Activated CD4-positive, alpha-beta T cell treated with anti-CD3 and anti-CD28 coated beads, Interleukin-2, amount 50 U/mL, for 4 hours (primary cell): Measurements from ENCODE around the gene MYO15B.

Experiments used
- DNase-seq, 2 experiments: peaks; one replicate each; pipeline ENCODE4 v3.0.0-alpha.2; 2020

The MYO15B gene

DNA sequence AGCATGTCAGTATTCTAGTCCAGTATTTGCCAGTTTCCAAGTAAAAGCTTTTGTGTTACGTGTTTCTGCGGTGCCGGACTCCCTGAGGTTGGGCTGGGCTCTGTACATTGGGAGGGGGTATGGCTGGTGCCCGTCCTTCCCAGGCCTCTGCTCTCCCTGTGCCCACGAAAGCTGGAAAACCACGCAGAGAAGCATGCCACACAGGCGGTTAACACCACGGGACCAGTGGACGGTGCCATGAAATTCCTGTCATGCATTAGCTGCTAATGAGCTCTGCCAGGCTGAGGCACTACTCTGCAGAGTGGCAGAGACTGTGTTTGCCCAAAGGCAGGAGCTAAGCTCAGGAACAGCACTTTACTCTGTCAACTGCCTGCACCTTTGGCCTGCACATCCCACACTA lies 53.7 kb downstream of the MYO15B start:
- DNase-seq = no peak

DNA sequence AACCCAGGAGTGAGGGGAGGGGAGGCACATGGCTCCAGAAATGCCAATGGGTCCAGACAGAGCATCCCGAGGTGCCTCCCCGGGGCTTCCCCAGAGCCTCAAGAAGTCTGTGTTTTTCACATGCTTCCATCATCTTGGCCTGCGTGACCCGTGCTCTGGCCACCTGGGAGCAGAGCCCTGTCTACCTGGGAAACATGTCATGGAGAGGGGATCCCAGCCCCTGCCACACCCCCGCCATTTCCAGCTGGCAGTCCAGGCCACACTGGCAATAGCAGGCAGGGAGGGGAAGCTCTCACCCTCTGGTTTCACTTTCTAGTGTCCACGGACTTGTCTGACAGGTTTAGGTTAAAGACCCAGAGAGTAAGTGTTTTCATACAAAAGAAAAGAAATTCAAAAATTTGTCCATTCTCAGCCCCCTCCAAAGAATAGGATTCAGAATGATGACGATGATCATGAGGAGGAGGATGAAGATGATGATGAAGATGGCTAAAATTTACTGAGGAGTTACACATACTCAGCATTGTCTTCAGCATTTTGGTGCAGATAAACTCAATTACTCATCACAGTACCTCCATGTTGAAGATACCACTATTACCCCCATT lies 54.7 kb downstream of the MYO15B start:
- no peak for DNase-seq

DNA sequence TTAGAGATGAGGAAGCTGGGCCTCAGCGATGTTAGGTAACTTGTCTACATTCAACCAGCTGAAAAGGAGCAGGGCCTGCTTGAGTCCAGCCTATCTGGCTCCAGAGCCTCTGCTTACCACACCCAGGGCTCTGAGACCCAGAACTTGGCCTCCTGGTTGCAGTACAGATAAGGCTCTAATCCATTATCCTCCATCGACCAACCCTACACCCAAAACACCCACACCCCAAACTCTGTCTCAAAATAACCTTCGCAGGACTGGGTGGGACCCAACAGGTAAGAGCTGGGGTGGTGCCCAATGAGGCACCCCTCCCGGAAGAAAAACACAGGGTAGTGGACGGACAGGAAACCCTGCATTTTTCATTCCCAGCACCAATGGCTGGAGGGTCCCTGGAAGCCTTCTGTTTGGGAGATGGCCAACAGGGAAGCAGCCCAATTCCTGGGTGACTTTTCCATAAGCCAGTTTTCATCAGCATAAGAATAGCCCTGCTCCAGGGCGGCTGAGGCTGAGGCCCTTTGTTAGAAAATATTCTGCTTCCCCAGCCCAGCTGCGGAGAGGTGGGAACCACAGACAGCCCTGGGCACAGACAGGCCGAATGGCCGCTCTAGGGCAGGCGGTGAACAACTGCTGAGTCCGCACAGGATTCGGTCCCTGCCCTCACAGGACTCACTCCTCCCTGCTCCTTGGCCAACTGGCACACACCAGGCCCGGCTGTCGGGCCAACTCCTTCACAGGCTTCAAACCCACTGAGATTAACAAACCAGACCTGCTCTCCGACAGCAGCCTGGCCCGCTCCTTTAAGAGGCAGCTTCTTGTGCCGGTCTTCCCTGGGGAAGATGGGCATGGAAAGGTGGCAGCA lies 55.4 kb downstream of the MYO15B start:
- no peak for DNase-seq

DNA sequence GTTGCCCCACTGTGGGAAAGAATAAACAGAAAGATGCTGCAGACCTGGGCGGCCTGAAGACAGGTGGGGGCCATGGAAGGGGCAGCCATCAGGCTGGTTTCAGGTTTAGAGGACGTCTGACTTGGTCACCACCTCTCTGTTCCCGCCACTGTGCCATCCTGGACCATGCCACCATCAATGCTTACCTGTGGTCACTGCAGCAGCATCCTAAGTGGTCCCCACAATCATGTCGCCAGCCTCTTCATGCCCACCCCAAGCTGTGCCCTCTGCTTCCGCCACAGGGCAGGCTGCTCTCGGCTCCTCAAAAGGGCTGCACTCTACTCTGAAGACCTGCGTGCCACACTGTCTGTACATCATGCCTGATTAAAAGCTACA lies 56.0 kb downstream of the MYO15B start:
- DNase-seq = no peak

DNA sequence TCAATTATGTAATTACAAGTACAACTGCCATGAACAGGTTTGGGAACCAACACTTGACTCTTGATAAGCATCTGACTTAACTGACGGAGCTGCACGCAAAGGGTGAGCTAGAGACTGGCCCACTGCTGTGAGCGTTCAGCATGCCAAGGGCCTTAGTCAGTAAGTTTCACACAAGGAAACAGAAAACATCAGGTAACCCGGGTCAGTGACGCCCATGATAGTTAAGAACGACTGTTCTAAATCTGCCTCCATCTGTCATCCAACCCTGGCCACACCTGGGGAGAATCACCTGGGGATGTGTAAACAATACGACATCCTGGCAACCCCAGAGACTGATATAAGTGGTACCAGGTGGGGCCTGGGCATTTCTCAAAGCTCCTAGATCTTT lies 57.9 kb downstream of the MYO15B start:
- DNase-seq = no peak

DNA sequence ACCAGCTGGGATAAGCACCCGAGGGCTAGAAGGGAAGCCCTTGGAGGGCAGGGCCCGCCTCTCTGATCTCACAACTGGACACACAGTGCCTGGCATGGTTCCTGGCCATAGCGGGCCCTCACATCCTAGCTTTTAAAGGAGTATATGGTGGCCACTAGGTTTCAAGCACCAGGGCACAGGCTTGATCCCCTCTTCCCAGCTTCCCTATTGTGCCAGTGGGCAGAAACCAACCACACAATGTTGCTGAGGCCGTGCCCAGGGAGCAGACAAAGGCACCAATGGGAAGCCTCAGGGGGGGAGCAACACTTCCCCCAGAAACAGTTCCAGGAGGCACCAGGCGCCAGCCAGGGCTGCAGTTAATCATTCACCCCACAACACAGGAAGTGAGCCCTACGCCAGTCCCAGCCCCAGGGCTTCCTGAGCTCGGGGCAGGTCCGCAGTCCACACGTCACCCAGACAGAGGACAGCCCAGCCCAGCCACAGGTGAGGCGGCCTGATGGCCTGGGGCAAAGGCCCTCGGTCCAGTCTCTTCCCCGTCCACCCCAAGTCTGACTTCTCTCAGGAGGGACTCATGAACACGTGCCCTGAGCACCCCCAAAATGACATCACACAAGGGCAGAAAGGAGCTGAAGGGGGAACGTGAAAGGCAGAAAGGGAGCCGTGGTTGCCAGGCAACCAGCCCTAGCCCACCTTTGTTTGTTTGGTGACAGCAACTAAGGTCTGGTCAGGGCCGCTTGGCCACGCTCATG lies 58.5 kb downstream of the MYO15B start:
- DNase-seq = no peak

DNA sequence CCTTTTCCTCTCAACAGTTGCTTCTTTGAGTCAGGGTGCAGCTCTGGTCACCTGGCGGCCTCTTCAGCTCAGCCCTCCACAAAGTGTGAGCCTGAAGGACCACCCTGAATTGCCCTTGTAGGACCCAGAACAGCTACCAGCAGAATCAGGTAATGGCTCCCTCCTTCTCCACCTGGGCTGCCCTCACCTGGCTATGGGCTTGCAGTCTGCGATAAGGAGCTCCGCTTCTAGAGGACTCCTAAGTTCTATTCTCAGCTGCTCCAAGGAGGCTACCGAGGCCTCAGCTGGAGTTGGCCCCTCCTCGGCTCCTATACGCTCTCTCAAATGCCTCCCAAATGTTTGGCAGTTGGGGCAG lies 59.0 kb downstream of the MYO15B start:
- DNase-seq = no peak

DNA sequence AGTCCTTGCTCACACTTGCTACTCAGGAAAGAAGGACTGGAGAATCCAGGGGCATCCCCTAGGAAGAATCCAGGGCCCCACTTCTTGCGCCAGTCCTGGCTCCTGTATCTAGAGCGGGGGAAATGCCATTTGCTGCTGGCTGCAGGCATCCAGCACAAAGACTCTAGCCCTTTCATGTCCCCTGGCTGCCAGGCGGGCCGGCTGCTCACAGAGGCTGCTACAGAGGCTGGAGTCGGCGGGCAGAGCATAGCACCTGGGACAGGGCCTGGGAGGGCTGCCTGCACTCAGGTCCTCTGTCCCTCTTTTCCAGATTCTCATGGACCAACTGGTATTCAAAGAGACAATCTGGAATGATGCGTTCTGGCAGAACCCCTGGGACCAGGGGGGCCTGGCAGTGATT lies 59.5 kb downstream of the MYO15B start:
- no peak for DNase-seq

DNA sequence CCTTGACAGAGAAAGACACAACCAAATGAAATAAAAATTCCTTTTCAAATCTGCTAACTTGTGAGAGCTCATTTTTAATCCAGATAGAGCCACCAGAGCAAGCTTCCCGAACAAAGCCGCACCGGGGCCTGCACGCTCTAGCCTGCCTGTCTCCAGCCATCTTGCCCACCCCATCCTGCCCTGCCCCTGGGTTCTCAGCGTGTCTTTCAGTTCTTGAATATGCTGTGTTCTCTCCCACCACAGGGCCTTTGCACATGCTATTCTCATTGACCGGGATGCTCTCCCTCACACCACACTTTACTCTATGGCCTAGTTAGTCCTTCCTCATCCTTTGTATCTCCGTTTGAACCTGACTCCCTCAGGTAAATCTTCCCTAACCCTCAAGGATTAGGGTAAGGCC lies 60.3 kb downstream of the MYO15B start:
- DNase-seq = no peak

DNA sequence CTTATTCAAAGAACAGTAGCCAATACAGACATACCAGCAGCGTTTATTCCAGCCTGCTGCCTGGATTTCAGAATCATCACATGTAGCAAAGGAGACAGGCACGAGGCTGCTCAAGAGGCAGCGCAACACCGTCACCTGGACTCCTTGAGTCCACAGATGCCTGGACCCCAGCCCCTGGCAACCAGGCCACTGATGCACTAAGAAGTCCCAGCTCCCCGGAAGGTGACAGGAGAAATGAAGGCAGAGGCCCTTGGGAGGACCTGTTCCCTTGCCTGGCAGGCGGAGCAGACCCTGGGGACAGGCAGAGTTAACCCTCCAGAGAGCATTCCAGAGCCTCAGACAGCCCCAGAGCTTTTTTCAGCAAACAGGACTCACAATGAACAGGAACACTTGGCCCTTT lies 62.1 kb downstream of the MYO15B start:
- no peak for DNase-seq

DNA sequence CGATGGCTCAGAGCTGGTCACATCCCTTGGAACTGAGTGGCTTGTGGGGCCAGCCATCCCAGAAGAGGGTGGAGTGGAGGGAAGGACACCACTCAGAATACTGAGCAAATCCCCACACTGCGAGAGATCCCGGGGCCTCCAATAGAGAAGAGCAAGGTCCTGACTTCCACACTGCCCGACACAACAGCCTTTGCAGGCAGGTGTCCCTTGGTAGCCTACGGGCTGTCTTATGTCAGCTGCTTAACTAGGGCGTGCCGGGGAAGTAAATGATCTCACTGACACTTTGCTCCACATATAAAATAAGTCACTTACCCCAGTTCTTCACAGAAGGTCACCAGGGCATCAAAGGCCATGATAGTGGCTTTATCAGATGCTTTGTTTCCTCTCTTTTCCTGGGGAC lies 63.3 kb downstream of the MYO15B start:
- no peak for DNase-seq

DNA sequence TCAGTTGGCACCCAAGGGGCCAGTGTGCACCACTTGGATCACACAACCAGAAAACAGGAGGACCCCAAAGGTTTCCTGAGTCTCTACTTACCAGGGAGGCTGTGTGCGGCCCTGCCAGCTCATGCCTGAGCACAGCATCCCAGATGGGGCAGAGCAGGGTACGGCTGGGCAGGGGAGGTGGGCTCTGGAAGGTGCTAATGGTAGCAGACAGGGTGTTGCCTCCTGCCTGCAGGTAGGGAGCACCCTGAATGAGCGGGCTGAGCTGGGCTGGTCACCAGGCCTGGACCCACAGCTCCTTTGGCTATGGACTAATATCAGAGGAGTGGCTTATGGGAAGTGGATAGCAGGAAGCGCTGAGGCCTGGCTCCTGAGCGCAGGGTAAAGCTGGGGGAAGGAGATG lies 64.7 kb downstream of the MYO15B start:
- no peak for DNase-seq

DNA sequence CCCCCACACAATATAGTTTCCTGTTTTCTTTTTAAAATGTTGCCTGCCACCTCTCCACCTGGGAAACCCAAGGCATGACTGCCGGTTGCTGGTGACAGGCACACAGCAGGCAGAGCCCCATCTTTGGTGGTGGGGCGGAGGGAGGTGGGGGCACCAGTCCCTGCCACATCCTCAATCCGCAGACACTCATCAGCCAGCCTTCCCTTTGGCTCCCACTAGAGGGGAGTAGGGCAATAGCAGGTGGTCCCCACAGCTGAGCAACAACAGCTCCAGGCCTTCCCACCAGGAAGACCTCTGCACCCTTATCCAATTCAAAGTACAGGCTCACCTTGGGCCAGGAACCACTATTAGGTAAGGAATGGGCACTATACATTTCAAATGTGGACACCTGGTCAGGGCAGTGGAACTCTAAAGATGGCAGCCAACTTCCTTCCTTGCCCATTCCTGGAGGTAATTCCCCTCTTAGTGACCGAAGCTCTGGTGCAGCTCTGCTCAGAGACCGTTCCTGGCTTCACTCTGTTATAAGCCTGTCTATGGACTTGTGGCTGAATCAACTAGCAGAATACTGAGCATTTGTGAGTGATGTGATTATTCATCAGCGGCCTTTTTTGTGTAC lies 65.4 kb downstream of the MYO15B start:
- peak in 1 of 2 experiments; percentile 10 for DNase-seq

DNA sequence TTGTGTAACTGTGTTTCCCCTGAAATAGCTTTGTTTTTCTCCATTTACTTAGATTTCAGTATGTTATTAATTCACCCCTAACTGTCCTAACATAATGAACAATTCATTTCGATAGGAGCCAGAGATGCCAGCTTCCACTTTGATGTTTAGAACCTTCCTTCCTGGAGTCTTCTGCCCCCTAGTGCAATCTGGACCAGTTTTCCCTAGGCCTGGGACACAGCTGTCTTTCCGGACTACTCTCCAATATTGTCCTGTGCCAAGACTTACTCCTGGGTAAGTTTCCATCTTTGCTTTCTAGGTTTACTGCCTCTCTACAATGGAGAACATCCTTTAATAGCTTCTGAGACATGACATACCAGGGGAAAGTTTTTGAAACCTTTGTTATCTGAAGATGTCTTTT lies 66.6 kb downstream of the MYO15B start:
- DNase-seq = no peak

DNA sequence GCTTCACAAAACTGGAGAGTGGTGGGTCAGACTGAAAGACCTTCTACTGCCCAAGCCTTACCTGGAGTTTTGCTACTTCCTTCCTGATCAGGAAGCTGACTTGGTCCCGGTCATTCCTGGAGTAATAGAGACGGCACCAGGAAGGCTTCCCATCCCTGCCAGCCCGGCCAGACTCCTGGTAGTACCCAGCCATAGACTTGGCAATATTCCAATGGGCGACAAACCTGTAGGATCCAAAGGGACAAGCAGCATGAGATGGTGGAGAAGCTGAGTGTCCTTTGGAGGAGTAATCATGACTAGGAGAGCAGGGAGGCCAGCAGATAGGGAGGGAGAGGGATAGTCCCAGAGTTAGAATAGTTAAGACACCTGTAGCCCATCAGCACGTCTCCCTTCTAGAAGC lies 70.6 kb downstream of the MYO15B start:
- no peak for DNase-seq

DNA sequence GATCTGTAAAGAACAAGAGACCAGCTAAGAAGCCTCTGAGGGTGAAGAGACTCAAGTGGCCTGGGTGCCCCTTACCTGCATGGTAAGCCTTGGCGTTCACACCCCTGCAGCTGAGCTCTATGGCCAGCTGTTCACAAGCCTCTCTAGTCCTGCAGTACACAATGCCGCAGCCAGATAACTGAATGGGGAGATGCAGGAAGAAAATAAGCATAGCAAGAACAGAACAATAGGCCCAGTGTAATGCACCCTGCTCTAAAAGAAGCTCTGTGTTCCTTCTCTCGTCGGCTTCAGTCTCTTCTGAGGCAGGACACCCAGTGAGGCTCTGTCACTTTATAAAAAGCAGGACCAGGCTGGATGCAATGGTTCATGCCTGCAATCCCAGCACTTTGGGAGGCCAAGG lies 73.9 kb downstream of the MYO15B start:
- no peak for DNase-seq

DNA sequence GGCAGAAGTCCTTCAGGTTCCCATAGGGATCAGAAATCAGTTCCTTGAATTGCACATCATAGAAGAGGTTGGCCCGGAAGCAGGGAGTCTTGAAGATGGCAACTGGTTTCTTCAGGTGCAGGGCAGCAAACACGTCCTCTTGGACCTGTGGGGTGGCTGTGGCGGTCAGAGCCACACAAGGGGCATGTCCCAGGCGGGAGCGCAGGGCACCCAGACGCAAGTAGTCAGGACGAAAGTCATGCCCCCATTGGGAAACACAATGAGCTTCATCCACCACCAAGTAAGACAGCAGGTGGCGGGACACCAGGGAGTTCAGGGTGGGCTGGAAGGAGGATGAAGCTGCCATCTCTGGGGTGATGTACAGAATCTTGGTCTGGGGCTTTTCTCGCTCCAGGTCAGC lies 74.9 kb downstream of the MYO15B start:
- DNase-seq = no peak

DNA sequence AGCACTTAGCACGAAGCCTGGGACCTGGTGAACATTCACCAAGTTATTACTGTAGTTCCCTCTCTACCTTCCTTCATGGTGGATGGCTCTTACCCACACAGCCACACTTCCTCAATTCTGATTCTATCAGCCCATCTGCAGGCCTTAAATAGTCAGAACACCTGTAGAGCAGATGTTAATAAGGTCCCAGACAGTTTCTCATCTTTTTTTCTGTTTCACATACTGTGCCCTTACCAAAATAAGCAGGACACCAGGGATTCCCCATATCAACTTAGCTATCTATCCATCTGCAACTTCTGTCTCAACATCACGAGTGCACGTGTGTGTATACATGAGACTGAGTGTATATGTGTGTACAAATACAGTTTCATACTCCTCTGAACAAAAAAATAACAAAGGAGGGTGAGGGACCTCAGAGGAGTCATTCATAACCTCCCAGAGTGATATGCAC lies 76.5 kb downstream of the MYO15B start:
- no peak for DNase-seq

DNA sequence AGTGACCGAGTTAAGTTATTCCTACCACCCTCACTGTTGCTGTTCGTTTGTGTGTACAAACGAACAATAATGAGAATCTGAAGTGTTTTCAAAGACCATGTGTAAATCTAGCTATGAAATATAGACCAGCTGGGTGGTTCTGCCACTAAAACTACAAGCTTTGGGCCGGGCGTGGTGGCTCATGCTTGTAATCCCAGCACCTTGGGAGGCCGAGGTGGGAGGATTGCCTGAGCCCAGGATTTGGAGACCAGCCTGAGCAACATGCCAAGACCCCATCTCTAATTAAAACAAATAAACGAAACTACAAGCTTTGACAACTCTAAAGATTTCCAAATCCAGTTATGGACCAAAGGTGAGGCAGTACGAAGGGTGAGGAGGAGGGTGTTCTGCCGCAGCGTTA lies 78.4 kb downstream of the MYO15B start:
- no peak for DNase-seq

DNA sequence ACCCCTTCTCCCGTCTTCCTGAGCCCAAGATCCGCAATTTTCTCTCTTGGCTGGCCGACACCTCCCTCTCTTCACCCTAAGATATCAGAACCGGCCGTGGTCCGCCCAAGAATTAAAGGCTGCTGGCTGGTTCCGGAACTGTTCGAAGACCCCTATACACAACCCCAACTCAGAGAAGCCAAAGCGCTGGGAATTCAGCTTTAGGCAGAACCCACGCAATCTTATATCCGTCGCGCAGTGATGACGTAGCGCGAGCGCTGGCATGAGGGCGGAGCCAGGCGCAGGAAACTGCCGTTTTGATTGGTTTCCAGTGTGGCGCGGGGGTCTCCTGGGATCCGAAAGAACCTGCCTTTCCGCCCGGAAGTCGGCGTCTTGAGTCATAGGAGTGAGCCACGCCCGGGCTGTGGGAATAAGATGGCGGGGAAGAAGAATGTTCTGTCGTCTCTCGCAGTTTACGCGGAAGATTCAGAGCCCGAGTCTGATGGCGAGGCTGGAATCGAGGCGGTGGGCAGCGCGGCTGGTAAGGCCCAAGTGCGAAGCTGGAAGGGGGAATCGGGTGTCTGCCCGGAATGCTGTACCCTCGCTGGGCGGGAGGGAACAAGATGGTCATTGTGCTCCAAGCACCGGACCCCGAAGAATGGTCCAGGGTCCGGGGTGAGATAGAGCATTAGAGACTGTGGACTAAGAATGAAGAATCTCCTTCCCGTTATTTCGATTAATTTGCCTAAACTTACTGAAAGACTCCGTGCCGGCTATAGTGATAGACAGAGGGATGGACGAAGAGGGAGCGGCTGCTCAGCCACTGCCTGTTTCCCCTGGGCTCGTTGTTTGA lies 79.6 kb downstream of the MYO15B start, which contains the start of the genes RECQL5 and SAP30BP:
Gene RECQL5 (minus strand): TSS at position 196 of the 832 bp plus-strand sequence. CDS start 597 bp downstream, outside the sequence.
Gene SAP30BP (plus strand): TSS at position 380 of the 832 bp plus-strand sequence. CDS start 35 bp downstream, at position 415.
- peak; percentile 98 for DNase-seq

DNA sequence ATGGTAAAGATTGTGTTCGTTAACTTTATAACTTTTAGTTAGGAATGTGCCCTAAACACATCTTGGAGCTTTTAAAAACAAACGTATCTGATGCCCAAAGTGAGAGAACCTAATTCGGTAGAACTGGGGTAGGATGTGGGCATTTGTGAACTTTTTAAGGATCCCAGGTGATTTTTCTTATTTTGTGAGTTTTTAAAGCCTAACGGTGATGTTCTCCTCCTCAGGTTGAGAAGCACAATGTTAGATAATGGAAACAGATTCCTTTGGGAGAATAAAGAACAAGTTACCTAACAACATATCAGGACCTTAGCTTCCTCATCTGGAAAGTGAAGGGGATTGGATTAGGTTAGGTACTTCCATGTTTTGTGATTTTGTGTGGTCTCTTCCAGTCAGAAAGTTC lies 80.2 kb downstream of the MYO15B start:
- DNase-seq = no peak

DNA sequence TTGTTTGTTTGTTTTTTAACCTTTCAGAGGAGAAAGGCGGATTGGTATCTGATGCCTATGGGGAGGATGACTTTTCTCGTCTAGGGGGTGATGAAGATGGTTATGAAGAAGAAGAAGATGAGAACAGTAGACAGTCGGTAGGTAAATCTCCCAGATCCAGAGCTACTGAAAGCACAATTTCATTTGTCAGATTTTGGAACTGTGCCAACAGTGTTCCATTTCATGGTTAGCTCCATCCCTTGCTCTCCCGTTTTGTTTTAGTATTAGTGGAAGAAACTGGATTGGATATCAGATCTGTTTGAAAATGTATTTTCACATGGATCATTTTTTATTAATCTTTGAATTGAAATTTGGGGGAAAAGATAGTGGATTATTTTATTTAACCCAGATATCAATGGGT lies 80.9 kb downstream of the MYO15B start:
- no peak for DNase-seq
